Activated T-helper 2 cell treated with anti-CD3 and anti-CD28 coated beads, Interferon-gamma antibody, Interleukin-2, Interleukin-4, amounts not matched to agents 10 μg/mL and 5 μg/mL and 100 μg/mL, durations not matched to agents 14 hours and 24 hours and 36 hours (primary cell): ENCODE measurements around the gene ZNF853. TPM values are rescaled to one million over a fixed set of nuclear protein-coding genes. Genes with fewer than 3 reads are reported as not detected.
A peak's percentile ranks its signal among the peaks of the same experiment; 100 is the strongest.
"Not testable (repeated sequence)": the region's sequence is repeated elsewhere in the genome, so short reads cannot be mapped to it uniquely, and the experiment has no call there.

ENCODE experiments used
- DNase-seq: peaks from one replicate; pipeline ENCODE4 v3.0.0; 2021; ENCODE audit warnings: low spot score
- H3K27ac Mint-ChIP-seq: one replicate; pipeline ENCODE4 v1.8.0; 2021; ENCODE audit warnings: mixed read lengths
- H3K27me3 Mint-ChIP-seq: one replicate; pipeline ENCODE4 v1.8.0; 2021; ENCODE audit warnings: low read depth, mixed read lengths
- H3K36me3 Mint-ChIP-seq: one replicate; pipeline ENCODE4 v1.8.0; 2021; ENCODE audit warnings: low read depth, mixed read lengths
- H3K4me1 Mint-ChIP-seq: one replicate; pipeline ENCODE4 v1.8.0; 2021; ENCODE audit warnings: low read depth, mixed read lengths
- H3K4me3 Mint-ChIP-seq: one replicate; pipeline ENCODE4 v1.8.0; 2021; ENCODE audit warnings: low read depth, mild to moderate bottlenecking, moderate library complexity, mixed read lengths
- H3K9me3 Mint-ChIP-seq: one replicate; pipeline ENCODE4 v1.8.0; 2021; ENCODE audit warnings: mixed read lengths
- intact Hi-C: fragments of 100-400 bp; cut with micrococcal nuclease; formaldehyde crosslinking; loops from one replicate; pipeline ENCODE4 v1.15.1; 2023
- total RNA-seq: library from RNA; stranded (reverse); gene quantifications from 2 replicates; pipeline ENCODE4 v1.2.3, GENCODE V29; 2022

The ZNF853 gene
- total RNA-seq, 1 donor from 2014 or later, result 0.23 TPM

- H3K27ac Mint-ChIP-seq, H3K9me3 Mint-ChIP-seq, H3K27me3 Mint-ChIP-seq, H3K4me3 Mint-ChIP-seq, DNase-seq, intact Hi-C loops: not testable (repeated sequence)
- peaks cover 60% of the 10 kb centered on the region for H3K36me3 Mint-ChIP-seq
- H3K4me1 Mint-ChIP-seq, result peaks cover 17% of the 10 kb centered on the region
Measured at GRCh38 chr7:6585746-6586432, 29.5 kb upstream of the ZNF853 start.

DNA sequence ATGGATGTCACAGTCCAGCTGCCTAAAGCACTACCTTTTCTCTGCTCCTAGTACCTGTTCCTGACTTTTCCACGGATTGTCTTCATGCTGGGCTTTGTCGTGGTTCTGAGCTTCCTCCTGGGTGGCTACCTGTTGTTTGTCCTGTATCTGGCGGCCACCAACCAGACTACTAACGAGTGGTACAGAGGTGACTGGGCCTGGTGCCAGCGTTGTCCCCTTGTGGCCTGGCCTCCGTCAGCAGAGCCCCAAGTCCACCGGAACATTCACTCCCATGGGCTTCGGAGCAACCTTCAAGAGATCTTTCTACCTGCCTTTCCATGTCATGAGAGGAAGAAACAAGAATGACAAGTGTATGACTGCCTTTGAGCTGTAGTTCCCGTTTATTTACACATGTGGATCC is 26.8 kb upstream of the ZNF853 start:
- Mint-ChIP-seq H3K4me3 (no peak overlapping the region), H3K27me3 (no peaks in the 10 kb centered on the region), H3K36me3 (peaks cover 57% of the 10 kb centered on the region), H3K4me1 (peaks cover 12% of the 10 kb centered on the region), H3K27ac (peak overlapping the region; percentile 52), H3K9me3 (no peaks in the 10 kb centered on the region)
- intact Hi-C loops, result no loop called here
- DNase-seq, result no peak

GRCh38 chr7:6589151-6589828 is 26.1 kb upstream of the ZNF853 start:
- H3K9me3 Mint-ChIP-seq, result no peaks in the 10 kb centered on the region
- no peak for DNase-seq
- intact Hi-C loops, result no loop called here
- no peaks in the 10 kb centered on the region for H3K27me3 Mint-ChIP-seq
- peaks cover 12% of the 10 kb centered on the region for H3K4me1 Mint-ChIP-seq
- peak overlapping the region; percentile 62 for H3K4me3 Mint-ChIP-seq
- H3K27ac Mint-ChIP-seq, result peak overlapping the region; percentile 60
- H3K36me3 Mint-ChIP-seq, result peaks cover 61% of the 10 kb centered on the region

GRCh38 chr7:6589829-6590644 is 25.4 kb upstream of the ZNF853 start, which contains the start of gene INTS15:
Gene INTS15 (plus strand): TSS chr7:6590021. CDS start chr7:6590284, 263 bp downstream.
- Mint-ChIP-seq H3K4me1 (peaks cover 12% of the 10 kb centered on the region), H3K36me3 (peaks cover 60% of the 10 kb centered on the region), H3K27me3 (no peaks in the 10 kb centered on the region), H3K4me3 (peak within 1 kb of the TSS; percentile 96), H3K27ac (peak within 1 kb of the TSS; percentile 90), H3K9me3 (no peaks in the 10 kb centered on the region)
- peak; percentile 80 for DNase-seq
- intact Hi-C loops, result loop anchor here (1.0 to 5.0 kb wide), 3 partner anchors 13 to 267 kb away; partner anchors contain the start of genes ZDHHC4 and ZNF316

GRCh38 chr7:6590645-6591110 is 24.7 kb upstream of the ZNF853 start:
- Mint-ChIP-seq H3K4me3 (peak overlapping the region; percentile 96), H3K27me3 (no peaks in the 10 kb centered on the region), H3K36me3 (peaks cover 64% of the 10 kb centered on the region), H3K27ac (peak overlapping the region; percentile 90), H3K9me3 (no peaks in the 10 kb centered on the region), H3K4me1 (peaks cover 12% of the 10 kb centered on the region)
- intact Hi-C loops, result loop anchor here (1.0 to 5.0 kb wide), 3 partner anchors 13 to 267 kb away; partner anchors contain the start of genes ZDHHC4 and ZNF316
- no peak for DNase-seq

- Mint-ChIP-seq H3K4me3 (no peak overlapping the region), H3K9me3 (no peaks in the 10 kb centered on the region), H3K27me3 (no peaks in the 10 kb centered on the region), H3K36me3 (peaks cover 75% of the 10 kb centered on the region), H3K4me1 (no peaks in the 10 kb centered on the region), H3K27ac (no peak overlapping the region)
- DNase-seq, result no peak
- intact Hi-C loops, result no loop called here
Measured at GRCh38 chr7:6600093-6600492, 15.3 kb upstream of the ZNF853 start.

DNA sequence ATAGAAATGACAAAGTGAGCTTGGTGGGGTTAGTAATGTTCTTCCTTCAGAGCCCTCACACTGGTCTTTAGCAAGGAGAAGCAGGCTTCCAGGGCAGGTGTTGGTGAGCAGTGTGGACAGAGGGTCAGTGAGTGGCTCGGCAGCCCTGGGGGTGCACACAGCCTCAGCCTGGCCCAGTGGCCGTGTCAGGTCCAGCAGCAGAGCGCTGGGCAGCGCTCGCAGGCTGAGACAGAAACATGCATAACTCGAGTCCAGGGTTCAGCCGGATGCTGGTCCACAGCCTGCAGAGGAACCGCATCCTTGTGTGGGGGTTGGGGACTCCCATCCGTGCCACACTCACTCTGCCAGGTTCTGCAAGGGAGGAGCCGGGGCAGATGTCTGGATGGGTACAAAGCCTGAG is 11.0 kb upstream of the ZNF853 start:
- peaks cover 45% of the 10 kb centered on the region for H3K36me3 Mint-ChIP-seq
- no peaks in the 10 kb centered on the region for H3K4me1 Mint-ChIP-seq
- intact Hi-C loops, result no loop called here
- H3K9me3 Mint-ChIP-seq, result no peaks in the 10 kb centered on the region
- H3K27ac Mint-ChIP-seq, result no peak overlapping the region
- no peak overlapping the region for H3K4me3 Mint-ChIP-seq
- DNase-seq, result no peak
- no peaks in the 10 kb centered on the region for H3K27me3 Mint-ChIP-seq

DNA sequence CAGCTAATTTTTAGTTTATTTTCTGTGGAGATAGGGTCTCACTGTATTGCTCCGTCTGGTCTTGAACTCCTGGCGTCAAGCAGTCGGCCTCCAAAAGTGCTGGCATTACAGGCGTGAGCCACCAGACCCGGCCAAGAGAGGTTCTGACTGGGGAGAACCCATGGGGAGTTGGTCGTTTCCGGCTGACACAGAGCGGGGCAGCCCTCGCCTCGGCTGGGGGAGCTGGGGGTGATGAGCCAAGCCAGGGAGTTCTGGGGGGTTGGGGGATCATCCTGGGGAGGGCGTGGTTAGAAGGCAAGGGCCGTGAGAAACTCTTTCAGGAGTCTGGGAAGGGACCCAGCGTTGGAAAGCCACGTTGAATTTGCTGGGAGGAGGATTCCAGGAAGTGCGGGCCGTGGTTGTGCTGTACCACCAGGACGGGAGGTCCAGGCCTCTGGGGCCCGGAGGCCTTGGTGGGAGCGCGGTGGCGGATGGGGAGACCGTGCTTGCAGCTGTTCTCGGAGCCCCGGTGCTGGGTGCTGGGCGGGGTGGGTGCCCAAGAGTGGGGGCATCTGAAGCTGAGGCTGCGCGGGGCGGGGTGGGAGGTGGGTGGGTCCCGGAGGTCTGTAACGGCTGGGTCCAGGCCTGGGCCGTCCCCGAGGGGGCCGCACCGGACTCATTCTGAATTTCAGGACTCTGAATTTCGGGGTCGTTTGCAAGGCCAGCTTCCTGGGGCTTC is 8.4 kb upstream of the ZNF853 start:
- Mint-ChIP-seq H3K4me3 (no peak overlapping the region), H3K9me3 (no peaks in the 10 kb centered on the region), H3K36me3 (peaks cover 39% of the 10 kb centered on the region), H3K4me1 (peaks cover 1% of the 10 kb centered on the region), H3K27ac (no peak overlapping the region), H3K27me3 (no peaks in the 10 kb centered on the region)
- intact Hi-C loops, result no loop called here
- DNase-seq, result no peak

DNA sequence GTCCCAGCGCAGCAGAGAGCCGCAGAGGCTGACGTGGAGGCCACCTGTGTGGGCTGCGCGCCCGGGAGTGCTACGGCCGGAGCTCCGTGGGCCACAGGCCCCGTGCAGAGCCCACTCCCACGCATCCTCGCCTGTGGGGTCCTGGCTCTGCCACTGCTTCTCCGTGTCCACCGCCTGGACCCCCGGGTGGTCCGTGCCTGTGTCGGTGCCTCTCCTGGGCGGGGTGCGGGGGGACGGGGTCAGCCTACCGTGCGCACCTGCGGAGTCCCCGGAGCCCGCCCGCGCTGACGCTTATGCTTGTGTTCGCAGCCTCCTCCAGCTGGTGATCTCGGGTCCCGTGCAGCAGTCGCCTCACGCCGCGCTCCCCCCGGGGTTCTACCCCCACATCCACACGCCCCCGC is 7.8 kb upstream of the ZNF853 start:
- Mint-ChIP-seq H3K27ac (no peak overlapping the region), H3K9me3 (no peaks in the 10 kb centered on the region), H3K4me1 (peaks cover 1% of the 10 kb centered on the region), H3K36me3 (peaks cover 33% of the 10 kb centered on the region), H3K27me3 (peaks cover 2% of the 10 kb centered on the region), H3K4me3 (no peak overlapping the region)
- DNase-seq, result no peak
- intact Hi-C loops, result no loop called here

GRCh38 chr7:6608081-6608480 is 7.3 kb upstream of the ZNF853 start:
- H3K9me3 Mint-ChIP-seq, result no peaks in the 10 kb centered on the region
- no peak for DNase-seq
- no peak overlapping the region for H3K4me3 Mint-ChIP-seq
- no peak overlapping the region for H3K27ac Mint-ChIP-seq
- peaks cover 31% of the 10 kb centered on the region for H3K36me3 Mint-ChIP-seq
- H3K27me3 Mint-ChIP-seq, result peaks cover 5% of the 10 kb centered on the region
- intact Hi-C loops, result no loop called here
- H3K4me1 Mint-ChIP-seq, result peaks cover 1% of the 10 kb centered on the region

- peaks cover 28% of the 10 kb centered on the region for H3K36me3 Mint-ChIP-seq
- intact Hi-C loops, result no loop called here
- no peaks in the 10 kb centered on the region for H3K9me3 Mint-ChIP-seq
- no peak overlapping the region for H3K27ac Mint-ChIP-seq
- H3K27me3 Mint-ChIP-seq, result peaks cover 6% of the 10 kb centered on the region
- DNase-seq, result no peak
- H3K4me1 Mint-ChIP-seq, result peaks cover 1% of the 10 kb centered on the region
- H3K4me3 Mint-ChIP-seq, result no peak overlapping the region
Measured at GRCh38 chr7:6608794-6609193, 6.6 kb upstream of the ZNF853 start.

DNA sequence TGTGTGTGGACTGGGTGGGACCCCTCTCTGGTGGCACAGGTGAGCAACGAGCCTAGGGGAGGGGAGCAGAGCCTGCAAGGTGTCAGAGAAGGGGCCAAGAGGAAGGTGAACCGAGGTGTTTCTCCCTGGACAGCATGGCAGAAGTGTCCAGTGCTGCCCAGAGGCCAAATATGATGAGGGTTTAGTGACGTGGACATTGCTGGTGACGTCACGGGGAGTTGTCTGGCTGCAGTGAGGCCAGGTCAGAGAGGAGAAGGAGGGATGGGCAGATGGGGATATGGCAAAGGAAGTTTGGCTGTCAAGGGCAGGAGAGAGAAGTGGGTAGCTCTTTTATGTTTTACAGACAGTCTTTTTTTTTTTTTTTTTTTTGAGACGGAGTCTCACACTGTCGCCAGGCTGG is 2.6 kb upstream of the ZNF853 start:
- intact Hi-C loops, result no loop called here
- Mint-ChIP-seq H3K27me3 (peaks cover 29% of the 10 kb centered on the region), H3K36me3 (peaks cover 4% of the 10 kb centered on the region), H3K9me3 (no peaks in the 10 kb centered on the region), H3K27ac (no peak overlapping the region), H3K4me1 (peaks cover 4% of the 10 kb centered on the region), H3K4me3 (no peak overlapping the region)
- DNase-seq, result no peak
